Suppressor macrophage treated with lipopolysaccharide for 1 hour (primary cell): ENCODE measurements around the gene TMCO1.
"Not testable (repeated sequence)": the region's sequence is repeated elsewhere in the genome, so short reads cannot be mapped to it uniquely, and the experiment has no call there.

ENCODE experiments used
- DNase-seq, 3 donors: peaks; one replicate each; pipeline ENCODE4 v3.0.0-alpha.2; 2020 to 2022

The TMCO1 gene

DNA sequence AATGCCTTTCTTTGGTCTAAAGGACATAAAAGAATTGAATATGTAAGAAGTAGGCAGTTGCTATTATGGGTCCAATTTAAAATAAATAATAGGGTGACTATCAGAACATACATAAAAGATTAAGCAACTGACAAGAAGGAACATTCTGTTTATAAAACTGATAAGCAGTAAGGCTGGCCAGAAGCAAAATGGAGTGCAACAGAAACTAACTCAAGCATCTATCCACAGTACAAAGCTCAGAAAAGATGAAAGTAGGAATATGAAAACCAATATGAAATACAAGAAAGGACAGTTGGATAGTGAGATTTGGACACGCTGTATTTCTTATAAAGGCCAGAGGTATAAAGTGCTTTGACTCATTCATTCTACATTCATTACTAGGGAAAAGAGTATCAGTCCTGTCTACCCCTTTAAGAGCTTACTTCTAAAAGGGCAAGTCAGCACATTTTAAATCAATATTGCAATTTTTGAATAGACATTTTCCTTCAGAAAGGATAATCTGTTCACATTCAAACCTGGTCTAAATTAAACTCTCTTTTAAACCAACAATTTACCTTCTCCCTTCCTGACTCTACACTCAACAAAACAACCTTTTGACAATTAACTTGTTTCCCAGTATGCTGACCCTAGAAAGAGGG, 84.7 kb downstream of the TMCO1 start:
- DNase-seq, result no peak

DNA sequence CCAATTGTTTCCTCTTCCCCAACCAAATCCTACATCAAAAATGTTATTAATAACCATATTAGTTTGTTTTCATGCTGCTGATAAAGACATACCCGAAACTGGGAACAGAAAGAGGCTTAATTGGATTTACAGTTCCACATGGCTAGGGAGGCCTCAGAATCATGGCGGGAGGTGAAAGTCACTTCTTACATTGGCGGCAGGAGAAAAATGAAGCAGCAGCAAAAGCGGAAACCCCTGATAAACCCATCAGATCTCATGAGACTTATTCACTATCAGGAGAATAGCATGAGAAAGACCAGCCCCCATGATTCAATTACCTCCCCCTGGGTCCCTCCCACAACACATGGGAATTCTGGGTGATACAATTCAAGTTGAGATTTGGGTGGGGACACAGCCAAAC, 87.9 kb downstream of the TMCO1 start:
- not testable (repeated sequence) for DNase-seq

DNA sequence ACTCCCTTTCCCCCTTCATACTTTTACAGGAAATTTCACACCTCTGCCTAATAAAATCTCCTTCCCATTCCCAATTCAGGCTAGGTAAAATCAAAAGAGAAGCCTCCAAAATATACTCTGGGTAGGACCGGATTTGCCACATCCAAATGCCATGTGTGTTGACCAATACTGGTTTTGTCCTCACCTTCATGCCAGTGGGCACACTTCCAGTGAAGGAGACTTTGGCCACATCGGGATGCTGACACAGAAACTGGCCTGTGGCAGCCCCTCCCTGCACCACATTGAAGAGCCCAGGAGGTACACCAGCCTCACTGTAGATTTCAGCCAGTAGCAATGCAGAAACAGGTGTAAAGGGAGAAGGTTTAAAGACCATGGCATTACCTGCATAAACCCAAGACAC, 88.4 kb downstream of the TMCO1 start:
- no peak for DNase-seq

DNA sequence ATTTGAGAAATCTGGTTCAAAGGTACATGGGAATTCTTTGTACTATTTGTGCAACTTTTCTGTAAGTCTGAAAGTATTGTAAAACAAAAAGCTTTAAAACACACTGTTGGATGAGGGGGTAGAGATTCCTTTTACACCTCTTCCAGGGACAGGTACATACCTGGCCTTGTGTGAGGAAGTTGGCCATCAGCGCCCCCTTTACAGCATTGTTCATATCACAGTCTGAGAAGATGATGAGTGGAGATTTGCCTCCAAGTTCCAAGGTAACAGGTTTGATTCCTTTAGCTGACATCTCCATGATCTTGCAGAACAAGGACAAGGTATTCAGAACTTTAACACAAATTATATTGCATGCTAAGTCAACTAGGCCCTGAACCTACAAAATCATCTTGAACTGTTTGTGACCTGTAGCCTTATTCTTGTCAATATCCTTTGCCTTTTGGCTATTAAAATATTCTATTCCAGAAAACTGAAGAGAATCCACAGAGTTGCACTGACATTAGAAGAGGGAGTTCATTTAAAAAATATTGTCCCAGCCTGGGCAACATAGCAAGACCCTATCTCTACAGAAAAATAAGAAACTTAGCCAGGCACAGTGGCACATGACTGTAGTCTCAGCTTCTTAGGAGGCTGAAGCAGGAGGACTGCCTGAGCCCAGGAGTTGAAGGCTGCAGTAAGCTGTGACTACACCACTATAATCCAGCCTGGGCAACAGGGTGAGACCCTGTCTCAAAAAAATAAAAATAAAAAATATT, 89.2 kb downstream of the TMCO1 start:
- no peak for DNase-seq

DNA sequence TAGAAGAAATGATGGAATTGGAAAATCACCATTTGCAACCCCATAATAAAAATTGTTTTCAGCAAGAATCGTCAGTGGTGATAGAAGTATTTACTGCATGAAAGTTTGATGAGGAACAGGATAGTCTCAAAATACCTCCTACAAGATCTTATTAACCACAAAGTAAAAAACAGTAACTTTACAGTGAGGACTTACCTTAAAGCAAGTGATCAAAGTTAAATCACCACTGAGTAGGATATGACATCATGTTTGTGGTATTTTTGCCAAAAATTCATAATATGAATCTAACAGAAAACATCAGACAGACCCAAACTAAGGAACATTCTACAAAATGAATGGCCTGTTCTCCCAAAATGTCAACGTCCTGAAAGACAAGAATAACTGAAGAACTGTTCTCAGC, 90.2 kb downstream of the TMCO1 start:
- DNase-seq, result no peak
